SJSA1 (cell line): ENCODE measurements around the gene TRMT61B. TPM values are rescaled to one million over a fixed set of nuclear protein-coding genes. Genes with fewer than 3 reads are reported as not detected.

Source experiments
- DNase-seq, 2 experiments: peaks; one replicate each; pipeline ENCODE4 v3.0.0-alpha.2; 2015 to 2020; ENCODE audit warnings: low spot score in 2 of 2, low read depth in 1 of 2
- H3K27ac ChIP-seq: fragments of 250-450 bp; sonication (Bioruptor Pico); 2 replicates; pipeline ENCODE4 v1.5.1; 2020; ENCODE audit warnings: mild to moderate bottlenecking, moderate library complexity
- H3K27me3 ChIP-seq: fragments of 250-450 bp; sonication (Bioruptor Pico); replicated peaks from 2 replicates; pipeline ENCODE4 v1.5.1; 2020; ENCODE audit warnings: mild to moderate bottlenecking, moderate library complexity
- H3K36me3 ChIP-seq: fragments of 250-450 bp; sonication (Bioruptor Pico); 2 replicates; pipeline ENCODE4 v1.5.1; 2020; ENCODE audit warnings: mild to moderate bottlenecking
- H3K4me1 ChIP-seq: fragments of 250-450 bp; sonication (Bioruptor Pico); replicated peaks from 2 replicates; pipeline ENCODE4 v1.6.1; 2021; ENCODE audit warnings: mild to moderate bottlenecking
- H3K4me3 ChIP-seq: fragments of 250-450 bp; sonication (Bioruptor Pico); 2 replicates; pipeline ENCODE4 v1.5.1; 2020; ENCODE audit warnings: mild to moderate bottlenecking
- H3K9me3 ChIP-seq: fragments of 250-450 bp; sonication (Bioruptor Pico); replicated peaks from 2 replicates; pipeline ENCODE4 v1.5.1; 2020; ENCODE audit warnings: mild to moderate bottlenecking
- total RNA-seq: library from RNA; depleted of rRNA; stranded (reverse); fragments of >200 nt; shearing (Covaris generic); gene quantifications from 2 replicates; pipeline ENCODE4 v1.2.3, GENCODE V29; 2014

The TRMT61B gene
- total RNA-seq, 1 experiment from 2014 or later, result 16.6 TPM

- Histone ChIP-seq H3K4me3 (no peak overlapping the region), H3K9me3 (no peaks in the 10 kb centered on the region), H3K27ac (no peak overlapping the region), H3K4me1 (no peaks in the 10 kb centered on the region), H3K36me3 (peaks cover under 1% of the 10 kb centered on the region; the same call in 1 of the 2 replicates), H3K27me3 (peaks cover 12% of the 10 kb centered on the region; the same call in 1 of the 2 replicates)
- no peak for DNase-seq
Observed at GRCh38 chr2:28833740-28834470, 36.2 kb downstream of the TRMT61B start.

GRCh38 chr2:28828382-28828781, 41.7 kb downstream of the TRMT61B start:
- no peaks in the 10 kb centered on the region for H3K4me1 ChIP-seq
- no peaks in the 10 kb centered on the region for H3K9me3 ChIP-seq
- H3K36me3 ChIP-seq, result no peaks in the 10 kb centered on the region
- DNase-seq, result no peak
- H3K4me3 ChIP-seq, result no peak overlapping the region
- H3K27ac ChIP-seq, result no peak overlapping the region
- 0 out of 2 replicates have a peak, but pooled peaks cover 3% of the 10 kb centered on the region for H3K27me3 ChIP-seq

GRCh38 chr2:28824870-28825269, 45.2 kb downstream of the TRMT61B start:
- Histone ChIP-seq H3K9me3 (no peaks in the 10 kb centered on the region), H3K27ac (no peak overlapping the region), H3K27me3 (no peaks in the 10 kb centered on the region; the same call in 1 of the 2 replicates), H3K4me3 (no peak overlapping the region), H3K36me3 (no peaks in the 10 kb centered on the region), H3K4me1 (no peaks in the 10 kb centered on the region)
- no peak for DNase-seq

GRCh38 chr2:28824207-28824606, 45.9 kb downstream of the TRMT61B start:
- no peaks in the 10 kb centered on the region for H3K4me1 ChIP-seq
- H3K27ac ChIP-seq, result no peak overlapping the region
- DNase-seq, result no peak
- H3K27me3 ChIP-seq, result no peaks in the 10 kb centered on the region; the same call in 1 of the 2 replicates
- H3K9me3 ChIP-seq, result no peaks in the 10 kb centered on the region
- H3K4me3 ChIP-seq, result no peak overlapping the region
- no peaks in the 10 kb centered on the region for H3K36me3 ChIP-seq

DNA sequence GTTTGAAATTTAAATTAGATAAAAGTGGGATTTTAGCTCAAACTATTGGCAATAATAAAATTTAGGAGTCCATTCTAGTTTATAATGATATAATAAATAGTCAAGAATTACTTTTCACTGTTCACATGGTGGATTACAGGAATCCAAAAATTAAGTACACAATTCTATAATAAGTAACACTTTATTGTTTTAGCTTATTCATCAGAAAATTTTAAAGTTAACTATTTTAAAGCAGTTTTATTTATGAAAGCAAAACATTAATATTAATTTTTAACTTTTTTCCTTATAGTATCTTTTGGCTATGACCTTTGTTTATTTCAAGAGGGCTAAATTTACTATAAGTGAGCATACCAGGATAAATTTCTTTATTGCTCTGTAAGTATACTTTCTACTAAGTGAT, 48.1 kb downstream of the TRMT61B start:
- no peaks in the 10 kb centered on the region for H3K36me3 ChIP-seq
- H3K4me1 ChIP-seq, result no peaks in the 10 kb centered on the region
- no peaks in the 10 kb centered on the region for H3K9me3 ChIP-seq
- no peaks in the 10 kb centered on the region; the same call in 1 of the 2 replicates for H3K27me3 ChIP-seq
- H3K27ac ChIP-seq, result no peak overlapping the region
- H3K4me3 ChIP-seq, result no peak overlapping the region
- no peak for DNase-seq

DNA sequence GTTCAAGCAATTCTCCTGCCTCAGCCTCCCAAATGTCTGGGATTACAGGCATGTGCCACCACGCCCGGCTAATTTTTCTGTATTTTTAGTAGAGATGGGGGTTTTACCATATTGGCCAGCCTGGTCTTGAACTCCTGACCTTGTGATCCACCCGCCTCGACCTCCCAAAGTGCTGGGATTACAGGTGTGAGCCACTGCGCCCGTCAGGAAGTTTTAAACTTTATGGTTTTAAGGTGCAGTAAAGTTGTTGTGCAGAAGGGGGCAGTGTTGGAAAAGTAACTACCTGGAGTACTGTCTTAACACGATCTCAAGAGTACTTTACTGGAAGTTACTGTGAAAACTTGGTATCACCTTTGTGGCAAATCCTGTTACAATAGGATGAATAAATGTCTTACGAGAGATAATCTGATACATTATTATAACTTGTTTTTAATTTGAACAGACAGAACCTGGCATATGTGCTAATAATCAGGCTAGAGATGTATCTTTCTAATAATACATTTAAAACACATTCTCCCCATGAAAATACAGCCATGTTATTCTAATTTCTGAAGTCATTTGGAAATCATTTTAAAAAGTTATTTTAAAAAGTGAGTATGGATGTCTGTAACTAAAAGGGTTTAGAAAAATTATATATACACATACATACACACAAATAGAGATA, 48.7 kb downstream of the TRMT61B start:
- no peaks in the 10 kb centered on the region for H3K9me3 ChIP-seq
- H3K36me3 ChIP-seq, result no peaks in the 10 kb centered on the region
- no peaks in the 10 kb centered on the region; the same call in 1 of the 2 replicates for H3K27me3 ChIP-seq
- no peak overlapping the region for H3K27ac ChIP-seq
- H3K4me1 ChIP-seq, result no peaks in the 10 kb centered on the region
- peak; percentile 47 for DNase-seq
- no peak overlapping the region for H3K4me3 ChIP-seq

GRCh38 chr2:28818053-28818452, 52.1 kb downstream of the TRMT61B start:
- H3K36me3 ChIP-seq, result no peaks in the 10 kb centered on the region
- H3K27ac ChIP-seq, result no peak overlapping the region
- H3K9me3 ChIP-seq, result no peaks in the 10 kb centered on the region
- no peak for DNase-seq
- H3K27me3 ChIP-seq, result no peaks in the 10 kb centered on the region; the same call in 1 of the 2 replicates
- H3K4me3 ChIP-seq, result no peak overlapping the region
- no peaks in the 10 kb centered on the region for H3K4me1 ChIP-seq

- H3K36me3 ChIP-seq, result peaks cover 11% of the 10 kb centered on the region
- H3K4me3 ChIP-seq, result peak within 1 kb of the TSS; percentile 36
- peak; percentile 51 to 54 for DNase-seq
- no peaks in the 10 kb centered on the region for H3K27me3 ChIP-seq
- no peak within 1 kb of the TSS for H3K27ac ChIP-seq
- H3K4me1 ChIP-seq, result peaks cover 11% of the 10 kb centered on the region
- H3K9me3 ChIP-seq, result peaks cover 3% of the 10 kb centered on the region; the same call in 1 of the 2 replicates
Observed at GRCh38 chr2:28810384-28811285, 59.5 kb downstream of the TRMT61B start, which contains the start of gene SPDYA. Gene SPDYA (plus strand): TSS chr2:28810834. CDS start chr2:28816015, 5,181 bp downstream.

- Histone ChIP-seq H3K4me3 (peak overlapping the region; percentile 36), H3K27me3 (no peaks in the 10 kb centered on the region), H3K4me1 (peaks cover 11% of the 10 kb centered on the region), H3K27ac (no peak overlapping the region), H3K9me3 (peaks cover 3% of the 10 kb centered on the region; the same call in 1 of the 2 replicates), H3K36me3 (peaks cover 13% of the 10 kb centered on the region)
- DNase-seq, result no peak
Observed at GRCh38 chr2:28809927-28810326, 60.2 kb downstream of the TRMT61B start.

GRCh38 chr2:28802975-28803429, 67.1 kb downstream of the TRMT61B start:
- Histone ChIP-seq H3K9me3 (no peaks in the 10 kb centered on the region), H3K27me3 (no peaks in the 10 kb centered on the region), H3K4me1 (peaks cover 4% of the 10 kb centered on the region; the same call in 1 of the 2 replicates), H3K36me3 (peaks cover 61% of the 10 kb centered on the region), H3K4me3 (no peak overlapping the region), H3K27ac (peak overlapping the region; percentile 16; the same call in 1 of the 2 replicates)
- DNase-seq, result no peak

DNA sequence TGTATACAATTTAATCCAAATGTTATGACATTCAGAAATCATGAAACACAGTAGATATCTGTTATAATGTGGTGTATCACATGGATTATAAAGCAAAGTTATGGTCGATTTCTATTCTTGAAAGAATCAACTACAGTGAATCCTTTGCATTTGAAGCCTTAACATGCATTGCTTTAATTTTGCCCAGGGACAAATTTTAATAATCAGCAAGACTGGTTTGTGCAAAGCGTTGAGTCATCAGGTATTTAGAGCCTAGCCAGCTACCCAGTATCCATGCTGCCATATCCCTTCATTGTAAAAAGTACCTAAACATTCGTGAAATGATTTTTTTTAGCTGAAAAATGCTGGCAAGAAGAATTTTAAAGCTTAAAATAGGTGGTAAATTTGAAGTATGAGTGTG, 68.4 kb downstream of the TRMT61B start:
- DNase-seq, result no peak
- H3K4me3 ChIP-seq, result no peak overlapping the region
- H3K27ac ChIP-seq, result no peak overlapping the region
- peaks cover 73% of the 10 kb centered on the region for H3K36me3 ChIP-seq
- H3K4me1 ChIP-seq, result peaks cover 4% of the 10 kb centered on the region; the same call in 1 of the 2 replicates
- no peaks in the 10 kb centered on the region for H3K9me3 ChIP-seq
- no peaks in the 10 kb centered on the region for H3K27me3 ChIP-seq
